NCI-H1694 treated with DMSO at 0.1 percent for 48 hours (cell line): ENCODE data around the gene PRRX2.
"Not testable (repeated sequence)": the region's sequence is repeated elsewhere in the genome, so short reads cannot be mapped to it uniquely, and the experiment has no call there.

Experiments
- DNase-seq: peaks from one replicate; lab custom pipeline; 2025; lab: John Stamatoyannopoulos, UW

Gene PRRX2

GRCh38 chr9:129733632-129733953, 68.1 kb downstream of the PRRX2 start:
- no peak for DNase-seq

- DNase-seq = no peak
Measured at GRCh38 chr9:129735546-129735945, 70.1 kb downstream of the PRRX2 start.

DNA sequence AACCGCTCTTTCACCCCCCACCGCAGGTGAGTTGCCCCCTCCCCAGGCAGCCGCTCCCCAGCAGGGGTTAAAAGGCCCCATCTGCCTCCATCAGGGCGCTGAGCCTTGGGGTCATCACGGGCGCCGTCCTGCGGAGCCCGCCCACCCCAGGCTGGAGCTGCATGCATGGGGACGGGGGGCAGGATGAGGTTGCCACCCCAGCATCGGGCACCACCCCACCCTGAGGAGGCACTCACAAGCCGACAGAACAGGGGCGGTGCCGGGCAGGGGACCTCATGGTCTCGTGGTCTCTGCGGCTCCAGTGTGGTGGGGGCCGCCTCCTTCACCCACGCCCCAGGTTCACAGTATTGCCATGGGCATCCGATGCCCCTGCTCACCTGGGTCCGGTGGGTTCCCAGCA, 70.9 kb downstream of the PRRX2 start:
- no peak for DNase-seq

- DNase-seq = peak; percentile 36
Measured at GRCh38 chr9:129737479-129738274, 72.2 kb downstream of the PRRX2 start.

- no peak for DNase-seq
Measured at GRCh38 chr9:129739432-129739831, 74.0 kb downstream of the PRRX2 start.

- no peak for DNase-seq
Measured at GRCh38 chr9:129740174-129740573, 74.7 kb downstream of the PRRX2 start.

DNA sequence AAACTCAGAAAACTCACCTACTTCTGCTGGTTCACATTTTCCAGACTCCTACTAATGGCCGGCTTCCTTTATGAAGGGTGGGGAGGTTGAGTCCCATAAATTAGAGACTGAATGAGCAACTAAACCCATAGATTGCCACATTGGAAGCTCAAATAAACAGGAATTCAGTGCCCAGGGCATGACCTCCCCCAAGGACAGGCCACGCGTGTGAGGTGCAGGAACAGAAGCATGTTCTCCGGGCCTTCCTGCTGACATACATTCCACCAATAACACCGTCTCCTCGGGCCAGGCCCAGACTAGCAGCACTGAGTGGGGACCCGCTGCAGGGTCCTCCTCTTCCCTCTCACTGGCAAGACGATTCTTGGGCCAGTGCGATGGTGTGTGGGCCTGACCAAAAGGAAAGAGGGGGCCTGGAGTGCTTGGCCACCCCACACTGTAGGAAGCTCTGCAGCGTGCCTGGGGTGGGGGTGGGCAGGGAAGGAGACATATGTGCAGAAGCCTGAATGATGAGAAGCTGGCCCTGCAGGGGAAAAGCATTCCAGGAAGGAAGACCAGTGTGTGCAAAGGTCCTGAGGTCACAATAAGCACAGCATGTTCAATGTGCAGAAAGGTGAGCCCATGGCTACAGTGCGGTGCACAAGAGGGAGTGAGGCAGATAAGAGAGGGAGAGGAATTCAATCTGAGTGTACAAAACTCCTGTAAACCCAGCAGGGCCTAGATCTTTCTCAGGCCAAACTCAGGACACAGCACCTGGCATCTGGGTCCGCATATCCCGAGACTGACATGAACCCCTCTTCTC, 75.4 kb downstream of the PRRX2 start:
- DNase-seq = no peak

DNA sequence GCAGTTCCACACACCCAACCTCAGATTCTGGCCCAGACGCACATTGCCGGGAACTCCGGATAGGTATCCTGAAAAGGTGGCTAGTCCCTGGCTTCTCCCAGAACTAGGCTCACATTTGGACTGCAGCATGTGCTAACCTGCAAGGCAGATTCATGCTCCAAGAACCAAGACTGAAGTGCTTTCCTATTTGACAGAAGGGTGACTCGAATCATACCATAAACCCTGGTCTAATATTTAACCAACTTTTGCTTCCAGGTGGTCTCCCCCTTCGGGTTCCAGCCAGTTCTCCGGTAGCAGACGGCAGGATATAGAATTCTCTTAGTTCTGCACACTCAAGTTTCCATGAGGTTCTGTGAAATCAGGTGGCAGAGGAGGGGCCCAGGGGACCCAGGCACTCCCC, 79.8 kb downstream of the PRRX2 start:
- no peak for DNase-seq

GRCh38 chr9:129746092-129746777, 80.8 kb downstream of the PRRX2 start:
- no peak for DNase-seq

DNA sequence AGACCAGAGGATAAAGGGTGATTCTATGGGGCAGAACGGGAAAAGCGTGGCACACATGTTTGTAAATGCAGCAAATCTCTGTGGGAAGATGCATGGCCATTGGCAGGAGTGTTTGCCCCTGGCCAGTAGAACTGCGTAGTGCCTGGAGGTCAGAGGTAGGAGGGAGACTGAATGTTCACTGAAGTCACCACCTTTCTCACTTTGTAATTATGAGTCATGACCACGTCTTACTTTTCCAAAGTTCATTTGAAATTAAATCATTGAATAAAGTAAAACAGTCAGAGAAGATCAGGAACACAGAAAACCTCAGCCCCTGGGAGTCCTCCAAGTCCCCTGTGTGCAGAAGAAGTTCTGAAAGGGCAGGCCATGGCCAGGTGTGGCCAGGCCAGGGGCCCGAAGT, 82.8 kb downstream of the PRRX2 start:
- DNase-seq = no peak

- not testable (repeated sequence) for DNase-seq
Measured at GRCh38 chr9:129749052-129749451, 83.6 kb downstream of the PRRX2 start.

DNA sequence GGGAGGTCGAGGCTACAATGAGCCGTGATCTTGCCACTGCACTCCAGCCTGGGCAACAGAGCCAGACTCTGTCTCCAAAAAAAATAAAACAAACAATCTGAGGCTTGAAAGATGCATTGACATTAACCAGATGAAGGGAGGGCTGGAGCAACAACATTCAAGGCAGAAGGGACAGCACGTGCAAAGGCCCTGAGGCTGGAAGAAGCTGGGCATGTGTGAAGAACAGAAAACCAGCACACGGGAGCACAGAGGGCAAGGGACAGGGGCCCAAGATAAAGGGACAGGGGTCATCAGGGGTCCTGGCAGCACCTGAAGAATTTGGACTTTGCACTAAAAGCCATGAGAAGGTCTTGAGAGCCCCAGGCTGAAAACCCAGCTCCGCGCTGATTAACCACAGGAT, 84.1 kb downstream of the PRRX2 start:
- no peak for DNase-seq

DNA sequence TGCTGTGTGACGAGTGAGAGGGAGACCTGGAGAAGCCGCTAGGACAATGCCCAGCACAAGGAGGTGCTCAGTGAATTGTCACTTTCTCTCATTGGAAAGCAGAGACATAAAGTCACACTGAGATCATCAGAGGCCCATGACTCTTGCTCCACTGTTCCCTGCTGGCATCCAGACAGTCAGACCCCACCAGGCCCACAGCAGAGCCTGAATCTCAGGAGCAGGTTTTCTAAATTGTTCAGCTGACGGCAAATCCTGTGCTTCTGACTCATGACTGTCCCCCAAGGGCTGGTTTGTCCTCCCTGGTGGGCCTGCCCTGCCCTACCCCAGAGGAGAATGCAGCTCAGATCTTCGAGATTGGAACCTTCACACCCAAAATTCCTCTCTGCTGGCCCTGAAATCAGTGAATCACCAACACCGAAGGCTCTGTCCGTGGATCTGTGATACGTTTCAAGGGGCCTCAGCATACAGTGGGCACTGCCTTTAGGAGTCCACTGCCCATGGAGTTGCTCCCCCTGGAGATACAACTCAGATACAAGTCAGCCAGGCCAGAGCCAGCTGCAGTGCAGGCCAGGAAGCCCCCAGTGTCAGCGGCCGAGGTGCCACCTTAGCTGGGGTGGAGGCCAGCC, 84.7 kb downstream of the PRRX2 start:
- DNase-seq = no peak

DNA sequence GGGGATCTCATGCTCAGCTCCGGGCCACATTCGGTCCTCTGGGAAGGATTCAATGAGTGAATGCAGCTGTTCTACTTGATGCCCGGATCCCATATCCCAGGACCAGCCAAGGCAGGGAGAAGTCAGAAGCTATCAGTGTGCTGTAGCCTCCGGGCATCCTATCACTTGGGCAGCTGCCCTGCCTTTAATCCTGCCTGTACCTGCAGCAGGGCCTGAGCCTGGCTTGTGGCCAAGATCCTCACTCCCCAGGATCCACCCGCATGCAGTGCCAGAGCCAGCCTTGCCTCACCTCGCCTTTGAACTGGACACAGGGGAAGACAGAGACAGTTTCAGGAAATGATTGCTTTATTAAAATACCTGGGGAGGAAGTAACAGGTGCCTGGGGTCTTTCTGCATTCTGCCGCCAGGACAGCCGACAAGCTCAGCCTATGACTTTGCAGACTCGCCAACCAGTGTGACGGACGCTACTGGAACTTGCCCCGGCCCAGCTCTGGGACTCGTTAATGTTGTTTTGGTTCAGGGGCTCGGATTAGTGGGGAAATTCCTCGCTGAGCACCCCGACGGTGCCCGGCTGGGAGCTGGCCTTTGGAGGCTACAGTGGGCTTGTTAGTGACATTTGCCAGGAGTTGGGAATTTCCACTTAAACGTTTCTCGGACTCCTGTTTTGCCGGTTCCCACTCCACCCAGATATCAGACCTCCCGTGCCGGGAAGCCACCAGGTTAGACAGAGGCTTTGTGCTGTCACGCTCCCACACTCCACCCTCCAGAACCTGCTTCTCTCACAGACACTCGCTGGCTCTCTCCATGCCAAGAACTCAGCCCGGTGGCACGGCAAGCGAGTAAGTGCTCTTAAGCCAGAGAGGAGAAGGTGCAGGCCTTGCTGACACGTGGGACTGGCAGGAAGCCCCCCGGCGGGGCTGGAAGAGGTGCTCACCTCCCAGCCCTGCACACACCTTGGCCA, 86.7 kb downstream of the PRRX2 start:
- DNase-seq = no peak

DNA sequence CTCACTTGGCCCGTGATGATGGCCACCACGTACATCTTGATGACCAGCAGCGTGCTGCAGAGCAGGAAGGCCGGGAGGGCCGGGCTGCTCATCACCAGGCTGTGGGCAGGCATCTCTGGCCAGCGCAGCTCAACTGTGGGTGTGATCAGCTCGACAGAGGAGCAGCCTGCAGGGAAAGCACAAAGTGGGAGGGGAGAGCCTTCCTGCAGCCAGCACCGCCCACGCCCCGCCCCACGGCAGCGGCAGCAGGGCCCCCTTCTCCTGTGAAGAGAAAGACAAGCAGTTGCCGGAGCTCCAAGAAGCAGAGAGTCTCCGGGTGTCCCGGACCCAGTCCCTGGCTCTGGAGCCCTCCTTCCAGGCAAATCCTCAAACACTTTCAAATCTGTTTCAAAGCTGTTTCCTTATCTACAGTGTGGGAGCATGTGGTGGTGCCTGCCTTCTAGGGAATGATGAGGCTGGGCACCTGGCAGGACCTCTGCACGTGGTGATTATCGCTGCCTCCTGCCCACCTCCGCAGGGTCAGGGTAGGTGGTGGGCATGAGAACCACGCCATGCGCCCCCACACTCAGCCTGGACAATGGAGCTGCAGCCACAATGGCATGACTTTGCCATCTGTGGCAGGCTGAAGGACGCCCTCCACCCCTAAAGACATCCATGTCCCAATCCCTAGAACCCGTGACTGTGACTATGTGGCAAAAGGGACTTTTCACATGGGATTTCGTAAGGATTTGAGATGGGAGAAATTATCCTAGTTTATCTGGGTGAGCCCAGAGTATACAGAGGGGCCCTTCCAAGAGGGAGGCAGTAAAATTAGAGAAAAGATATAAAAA, 87.7 kb downstream of the PRRX2 start, which contains the start of gene PTGES:
Gene PTGES, minus strand, starts transcription at position 143 of the 830 bp plus-strand sequence. Its CDS starts 30 bp downstream, at position 113.
- no peak for DNase-seq

GRCh38 chr9:129755151-129755550, 89.7 kb downstream of the PRRX2 start:
- DNase-seq = no peak

DNA sequence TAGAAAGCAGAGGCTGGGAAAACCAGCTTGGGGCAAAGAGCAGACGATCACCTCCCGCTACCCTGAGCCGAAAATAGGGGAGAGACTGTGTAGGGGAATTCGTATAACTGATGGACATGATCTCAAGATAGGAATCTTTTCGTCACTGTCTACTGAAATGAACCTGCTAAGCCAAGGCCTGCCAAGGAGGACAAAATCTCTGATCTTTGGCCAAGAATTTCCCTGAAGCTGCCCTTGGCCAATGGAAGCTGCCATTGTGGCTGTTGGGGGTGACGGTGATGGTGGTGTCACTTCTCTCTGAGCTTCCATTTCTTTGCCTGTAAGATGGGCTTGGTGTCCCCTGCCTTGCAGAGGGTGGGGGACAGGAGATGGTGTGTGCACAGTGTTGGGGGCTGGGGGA, 90.7 kb downstream of the PRRX2 start:
- no peak for DNase-seq

DNA sequence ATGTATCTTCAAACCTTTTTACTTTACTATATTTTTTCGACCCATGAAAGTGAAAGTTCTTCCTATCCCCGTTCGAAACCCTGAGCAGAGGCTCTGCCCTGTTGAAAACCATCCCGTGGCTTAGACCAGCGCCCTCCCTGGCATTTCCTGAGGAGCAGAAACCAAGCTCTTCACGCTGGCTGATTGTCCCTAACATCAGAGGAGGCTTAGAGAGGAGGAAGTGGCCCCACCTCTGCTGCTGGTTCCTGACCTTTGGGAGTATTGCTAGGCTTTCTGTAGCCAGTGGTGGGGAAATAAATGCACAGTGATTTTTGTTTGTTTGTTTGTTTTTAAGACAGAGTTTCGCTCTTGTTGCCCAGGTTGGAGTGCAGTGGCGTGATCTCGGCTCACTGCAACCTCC, 91.6 kb downstream of the PRRX2 start:
- no peak for DNase-seq

- no peak for DNase-seq
Measured at GRCh38 chr9:129759319-129759718, 93.9 kb downstream of the PRRX2 start.

DNA sequence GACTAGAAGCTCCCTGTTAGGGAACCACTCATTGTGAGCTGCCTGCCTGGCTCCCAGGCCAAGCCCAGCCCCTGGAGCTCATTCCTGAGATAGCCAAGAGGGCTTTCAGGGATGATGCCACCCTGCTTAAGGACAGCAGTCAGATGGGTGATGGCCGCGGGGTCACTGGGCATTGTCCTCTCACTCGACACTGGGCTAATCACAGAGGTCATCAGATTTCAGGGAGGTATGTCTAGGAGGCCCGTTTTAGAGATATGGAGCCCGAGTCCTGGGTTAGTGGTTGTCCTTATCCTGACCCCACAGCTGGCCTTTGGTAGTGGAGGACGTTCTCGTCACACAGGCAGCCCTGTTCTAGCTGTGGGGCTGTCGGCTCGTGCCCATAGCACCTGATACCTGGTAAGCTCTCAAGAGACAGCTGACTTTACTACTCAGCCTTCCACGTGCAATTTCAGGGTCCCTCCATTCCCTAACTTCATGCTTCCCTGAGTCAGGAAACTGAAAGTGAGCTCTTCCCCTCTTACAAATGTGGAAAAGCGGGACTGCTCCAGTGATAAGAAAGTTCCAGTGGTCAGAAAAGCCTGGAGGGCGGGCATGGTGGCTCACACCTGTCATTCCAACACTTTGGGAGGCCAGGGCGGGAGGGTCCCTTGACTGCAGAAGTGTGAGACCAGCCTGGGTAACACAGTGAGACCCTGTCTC, 94.5 kb downstream of the PRRX2 start:
- DNase-seq = no peak
